ENCODE data around the gene ARHGEF2. TPM values are rescaled to one million over a fixed set of nuclear protein-coding genes. Genes with fewer than 3 reads are reported as not detected.
A peak's percentile ranks its signal among the peaks of the same experiment; 100 is the strongest.

ARHGEF2 gene
- total and polyA plus RNA-seq, 2 of the 13 experiments (the other 11 are each of a cell fraction or from before 2014, with no cell fraction given), result 16.1 to 32.1 TPM

GRCh38 chr1:155940482-155940992, 37.8 kb downstream of the ARHGEF2 start (continued):
- 0 out of 2 replicates have a peak, but pooled peaks have one; percentile 34 for TF ChIP-seq ZKSCAN8 (CRISPR knock-in tag; IDR thresholded peaks at IDR 0.05; ENCODE audit: borderline replicate concordance)
- no peak for TF ChIP-seq U2AF2 (IDR thresholded peaks at IDR 0.05; ENCODE audit: low read depth, low read length)
- TF ChIP-seq ZNF441 (CRISPR knock-in tag; IDR thresholded peaks at IDR 0.05; ENCODE audit: borderline replicate concordance), result peak; percentile 36; the same call in 1 of the 2 replicates
- TF ChIP-seq, protein P1, sequence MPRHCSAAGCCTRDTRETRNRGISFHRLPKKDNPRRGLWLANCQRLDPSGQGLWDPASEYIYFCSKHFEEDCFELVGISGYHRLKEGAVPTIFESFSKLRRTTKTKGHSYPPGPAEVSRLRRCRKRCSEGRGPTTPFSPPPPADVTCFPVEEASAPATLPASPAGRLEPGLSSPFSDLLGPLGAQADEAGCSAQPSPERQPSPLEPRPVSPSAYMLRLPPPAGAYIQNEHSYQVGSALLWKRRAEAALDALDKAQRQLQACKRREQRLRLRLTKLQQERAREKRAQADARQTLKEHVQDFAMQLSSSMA (CRISPR knock-in tag; IDR thresholded peaks at IDR 0.05), result 0 out of 2 replicates have a peak, but pooled peaks have one; percentile 41
- TF ChIP-seq, protein P2, sequence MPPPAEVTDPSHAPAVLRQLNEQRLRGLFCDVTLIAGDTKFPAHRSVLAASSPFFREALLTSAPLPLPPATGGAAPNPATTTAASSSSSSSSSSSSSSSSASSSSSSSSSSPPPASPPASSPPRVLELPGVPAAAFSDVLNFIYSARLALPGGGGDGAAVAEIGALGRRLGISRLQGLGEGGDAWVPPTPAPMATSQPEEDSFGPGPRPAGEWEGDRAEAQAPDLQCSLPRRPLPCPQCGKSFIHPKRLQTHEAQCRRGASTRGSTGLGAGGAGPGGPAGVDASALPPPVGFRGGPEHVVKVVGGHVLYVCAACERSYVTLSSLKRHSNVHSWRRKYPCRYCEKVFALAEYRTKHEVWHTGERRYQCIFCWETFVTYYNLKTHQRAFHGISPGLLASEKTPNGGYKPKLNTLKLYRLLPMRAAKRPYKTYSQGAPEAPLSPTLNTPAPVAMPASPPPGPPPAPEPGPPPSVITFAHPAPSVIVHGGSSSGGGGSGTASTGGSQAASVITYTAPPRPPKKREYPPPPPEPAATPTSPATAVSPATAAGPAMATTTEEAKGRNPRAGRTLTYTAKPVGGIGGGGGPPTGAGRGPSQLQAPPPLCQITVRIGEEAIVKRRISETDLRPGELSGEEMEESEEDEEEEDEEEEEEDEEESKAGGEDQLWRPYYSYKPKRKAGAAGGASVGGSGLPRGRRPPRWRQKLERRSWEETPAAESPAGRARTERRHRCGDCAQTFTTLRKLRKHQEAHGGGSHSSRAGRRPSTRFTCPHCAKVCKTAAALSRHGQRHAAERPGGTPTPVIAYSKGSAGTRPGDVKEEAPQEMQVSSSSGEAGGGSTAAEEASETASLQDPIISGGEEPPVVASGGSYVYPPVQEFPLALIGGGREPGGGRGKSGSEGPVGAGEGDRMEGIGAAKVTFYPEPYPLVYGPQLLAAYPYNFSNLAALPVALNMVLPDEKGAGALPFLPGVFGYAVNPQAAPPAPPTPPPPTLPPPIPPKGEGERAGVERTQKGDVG (CRISPR knock-in tag; IDR thresholded peaks at IDR 0.05; ENCODE audit: borderline replicate concordance), result no peak
- no peak for TF ChIP-seq LCORL (IDR thresholded peaks at IDR 0.05)
- no peak; the same call in 1 of the 2 replicates for TF ChIP-seq LCORL (CRISPR knock-in tag; IDR thresholded peaks at IDR 0.05)
- peak; percentile 53; the same call in 1 of the 2 replicates for TF ChIP-seq FOSL2 (CRISPR knock-in tag; IDR thresholded peaks at IDR 0.05)
- no peak for TF ChIP-seq ZNF616 (CRISPR knock-in tag; IDR thresholded peaks at IDR 0.05; ENCODE audit: low read depth)
- TF ChIP-seq CEBPG (CRISPR knock-in tag; IDR thresholded peaks at IDR 0.05), result 0 out of 2 replicates have a peak, but pooled peaks have one; percentile 16
- TF ChIP-seq, protein P3, sequence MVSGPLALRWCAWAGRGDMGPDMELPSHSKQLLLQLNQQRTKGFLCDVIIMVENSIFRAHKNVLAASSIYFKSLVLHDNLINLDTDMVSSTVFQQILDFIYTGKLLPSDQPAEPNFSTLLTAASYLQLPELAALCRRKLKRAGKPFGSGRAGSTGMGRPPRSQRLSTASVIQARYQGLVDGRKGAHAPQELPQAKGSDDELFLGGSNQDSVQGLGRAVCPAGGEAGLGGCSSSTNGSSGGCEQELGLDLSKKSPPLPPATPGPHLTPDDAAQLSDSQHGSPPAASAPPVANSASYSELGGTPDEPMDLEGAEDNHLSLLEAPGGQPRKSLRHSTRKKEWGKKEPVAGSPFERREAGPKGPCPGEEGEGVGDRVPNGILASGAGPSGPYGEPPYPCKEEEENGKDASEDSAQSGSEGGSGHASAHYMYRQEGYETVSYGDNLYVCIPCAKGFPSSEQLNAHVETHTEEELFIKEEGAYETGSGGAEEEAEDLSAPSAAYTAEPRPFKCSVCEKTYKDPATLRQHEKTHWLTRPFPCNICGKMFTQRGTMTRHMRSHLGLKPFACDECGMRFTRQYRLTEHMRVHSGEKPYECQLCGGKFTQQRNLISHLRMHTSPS (CRISPR knock-in tag; IDR thresholded peaks at IDR 0.05; ENCODE audit: low read depth), result peak; percentile 85
- TF ChIP-seq AGO2 (optimal IDR thresholded peaks at IDR 0.05; ENCODE audit: low read depth, low read length), result peak; percentile 45
- TF ChIP-seq EZH2 (conservative IDR thresholded peaks at IDR 0.05; ENCODE audit: low read depth, low read length), result no peak
- TF ChIP-seq ZFP1 (CRISPR knock-in tag; IDR thresholded peaks at IDR 0.05), result no peak
- no peak for TF ChIP-seq ZNF251 (CRISPR knock-in tag; IDR thresholded peaks at IDR 0.05)
- peak; percentile 87 for TF ChIP-seq GATAD2A (CRISPR knock-in tag; IDR thresholded peaks at IDR 0.05)
- TF ChIP-seq GTF2F1 (IDR thresholded peaks at IDR 0.05; ENCODE audit: low read length), result no peak
- TF ChIP-seq KLF15 (CRISPR knock-in tag; IDR thresholded peaks at IDR 0.05; ENCODE audit: borderline replicate concordance), result no peak
- no peak for TF ChIP-seq POGZ (CRISPR knock-in tag; IDR thresholded peaks at IDR 0.05)
- no peak for TF ChIP-seq SP2 (CRISPR knock-in tag; IDR thresholded peaks at IDR 0.05)
- peak; percentile 83 for TF ChIP-seq SAP130 (CRISPR knock-in tag; IDR thresholded peaks at IDR 0.05; ENCODE audit: low read depth)
- TF ChIP-seq PLRG1 (conservative IDR thresholded peaks at IDR 0.05), result no peak
- TF ChIP-seq ATF7-NPFF (CRISPR knock-in tag; IDR thresholded peaks at IDR 0.05; ENCODE audit: low read depth), result no peak
- TF ChIP-seq ZSCAN31 (CRISPR knock-in tag; IDR thresholded peaks at IDR 0.05; ENCODE audit: low read depth), result no peak
- TF ChIP-seq ZNF180 (CRISPR knock-in tag; IDR thresholded peaks at IDR 0.05; ENCODE audit: borderline replicate concordance, low read depth), result no peak
- no peak for TF ChIP-seq CBX1 (IDR thresholded peaks at IDR 0.05; ENCODE audit: low read depth)
- TF ChIP-seq, protein P4, sequence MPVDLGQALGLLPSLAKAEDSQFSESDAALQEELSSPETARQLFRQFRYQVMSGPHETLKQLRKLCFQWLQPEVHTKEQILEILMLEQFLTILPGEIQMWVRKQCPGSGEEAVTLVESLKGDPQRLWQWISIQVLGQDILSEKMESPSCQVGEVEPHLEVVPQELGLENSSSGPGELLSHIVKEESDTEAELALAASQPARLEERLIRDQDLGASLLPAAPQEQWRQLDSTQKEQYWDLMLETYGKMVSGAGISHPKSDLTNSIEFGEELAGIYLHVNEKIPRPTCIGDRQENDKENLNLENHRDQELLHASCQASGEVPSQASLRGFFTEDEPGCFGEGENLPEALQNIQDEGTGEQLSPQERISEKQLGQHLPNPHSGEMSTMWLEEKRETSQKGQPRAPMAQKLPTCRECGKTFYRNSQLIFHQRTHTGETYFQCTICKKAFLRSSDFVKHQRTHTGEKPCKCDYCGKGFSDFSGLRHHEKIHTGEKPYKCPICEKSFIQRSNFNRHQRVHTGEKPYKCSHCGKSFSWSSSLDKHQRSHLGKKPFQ (CRISPR knock-in tag; IDR thresholded peaks at IDR 0.05; ENCODE audit: insufficient replicate concordance), result no peak

Data from HepG2 (cell line).